K562 (cell line): ENCODE results near the gene OCEL1. TPM values are rescaled to one million over a fixed set of nuclear protein-coding genes. Genes with fewer than 3 reads are reported as not detected.

Experiments
- CBFB ChIP-seq: sonication (generic); formaldehyde crosslinking; IDR thresholded peaks from 2 replicates; pipeline ENCODE4 v1.4.0; 2020; ENCODE audit warnings: mild to moderate bottlenecking, missing genetic modification reagents
- CBX2 ChIP-seq: fragments of 200-600 bp; sonication (generic); IDR thresholded peaks from one replicate; pipeline ENCODE4 v1.6.1; 2012; ENCODE audit warnings: mild to moderate bottlenecking, low read length, inconsistent platforms; ENCODE audit not compliant: insufficient read depth, poor library complexity, severe bottlenecking
- CBX5 ChIP-seq: IDR thresholded peaks from 2 replicates; pipeline ENCODE4 v1.6.1; 2014; ENCODE audit warnings: low read depth, borderline replicate concordance
- CHD2 ChIP-seq: IDR thresholded peaks from 2 replicates; pipeline ENCODE4 v1.6.1; 2011; ENCODE audit warnings: low read depth, low read length
- CLOCK ChIP-seq: fragments of 250-450 bp; sonication (Bioruptor Pico); IDR thresholded peaks from 2 replicates; pipeline ENCODE4 v1.4.0; 2020; ENCODE audit warnings: mild to moderate bottlenecking, moderate library complexity, borderline replicate concordance
- CREB5 ChIP-seq: fragments of 250-450 bp; sonication (Bioruptor Pico); IDR thresholded peaks from 2 replicates; pipeline ENCODE4 v1.5.0; 2020; ENCODE audit warnings: mild to moderate bottlenecking
- ESRRA ChIP-seq: fragments of 450-650 bp; IDR thresholded peaks from 2 replicates; pipeline ENCODE4 v1.6.1; 2014; ENCODE audit warnings: low read depth, mild to moderate bottlenecking, moderate library complexity, borderline replicate concordance
- GATA2 ChIP-seq: sonication (generic); formaldehyde crosslinking; IDR thresholded peaks from 2 replicates; pipeline ENCODE4 v1.4.0; 2020; ENCODE audit warnings: mild to moderate bottlenecking, missing genetic modification reagents
- HMG20A ChIP-seq: fragments of 450-650 bp; formaldehyde crosslinking; conservative IDR thresholded peaks from 2 replicates; pipeline ENCODE4 v1.4.0; 2020; ENCODE audit warnings: mild to moderate bottlenecking, mixed read lengths
- HNRNPLL ChIP-seq: fragments of 200-400 bp; formaldehyde crosslinking; IDR thresholded peaks from 2 replicates; pipeline ENCODE4 v1.6.1; 2017; ENCODE audit warnings: low read length, low read depth, mild to moderate bottlenecking; ENCODE audit not compliant: poor library complexity, severe bottlenecking
- KDM5B ChIP-seq: fragments of 200-600 bp; sonication (generic); IDR thresholded peaks from 2 replicates; pipeline ENCODE4 v1.6.1; 2012; ENCODE audit warnings: low read depth, mild to moderate bottlenecking, moderate library complexity, low read length, control low read depth, inconsistent platforms; ENCODE audit not compliant: insufficient replicate concordance
- NCOR1 ChIP-seq: fragments of 450-650 bp; IDR thresholded peaks from 2 replicates; pipeline ENCODE4 v1.6.1; 2016; ENCODE audit warnings: mild to moderate bottlenecking, moderate library complexity
- PPARD ChIP-seq: fragments of 250-450 bp; sonication (Bioruptor Pico); IDR thresholded peaks from 2 replicates; pipeline ENCODE4 v1.8.0; 2022; ENCODE audit warnings: inconsistent platforms, mild to moderate bottlenecking, moderate library complexity
- RBM39 ChIP-seq: fragments of 200-400 bp; formaldehyde crosslinking; optimal IDR thresholded peaks from 2 replicates; pipeline ENCODE3; 2018; ENCODE audit warnings: low read depth, low read length
- STAT5B ChIP-seq: fragments of 250-450 bp; sonication (Bioruptor Pico); IDR thresholded peaks from 2 replicates; pipeline ENCODE4 v1.8.0; 2021; ENCODE audit warnings: mild to moderate bottlenecking, inconsistent platforms
- USF2 ChIP-seq: sonication (generic); formaldehyde crosslinking; IDR thresholded peaks from 2 replicates; pipeline ENCODE4 v1.5.0; 2020; ENCODE audit warnings: missing genetic modification reagents
- WHSC1 ChIP-seq: IDR thresholded peaks from one replicate; pipeline ENCODE4 v1.6.1; 2012; ENCODE audit warnings: low read length, control low read depth, inconsistent platforms
- ZFP36 ChIP-seq: fragments of 150-350 bp; IDR thresholded peaks from 2 replicates; pipeline ENCODE4 v1.6.1; 2018; ENCODE audit warnings: low read length, low read depth; ENCODE audit not compliant: partially characterized antibody
- ZNF232 ChIP-seq: sonication (generic); formaldehyde crosslinking; IDR thresholded peaks from 2 replicates; pipeline ENCODE4 v1.8.0; 2022; ENCODE audit warnings: mild to moderate bottlenecking, missing genetic modification reagents
- ZNF239 ChIP-seq: fragments of 250-450 bp; sonication (Bioruptor Pico); IDR thresholded peaks from 2 replicates; pipeline ENCODE4 v1.4.0; 2020; ENCODE audit warnings: mild to moderate bottlenecking
- ZNF253 ChIP-seq: fragments of 250-450 bp; sonication (Bioruptor Pico); conservative IDR thresholded peaks from 2 replicates; pipeline ENCODE4 v1.6.1; 2021; ENCODE audit warnings: mild to moderate bottlenecking
- ZNF3 ChIP-seq: fragments of 250-450 bp; sonication (Bioruptor Pico); IDR thresholded peaks from 2 replicates; pipeline ENCODE4 v1.5.0; 2021; ENCODE audit warnings: mild to moderate bottlenecking, moderate library complexity
- ZNF449 ChIP-seq: fragments of 250-450 bp; sonication (Bioruptor Pico); IDR thresholded peaks from 2 replicates; pipeline ENCODE4 v1.8.0; 2022; ENCODE audit warnings: moderate library complexity, mild to moderate bottlenecking, inconsistent platforms
- ZNF707 ChIP-seq: fragments of 250-450 bp; sonication (Bioruptor Pico); conservative IDR thresholded peaks from 2 replicates; pipeline ENCODE4 v1.8.0; 2022; ENCODE audit warnings: inconsistent platforms, mild to moderate bottlenecking, moderate library complexity
- ZNF76 ChIP-seq: fragments of 250-450 bp; sonication (Bioruptor Pico); IDR thresholded peaks from 2 replicates; pipeline ENCODE4 v1.4.0; 2020; ENCODE audit warnings: mild to moderate bottlenecking, moderate library complexity, borderline replicate concordance
- polyA plus RNA-seq, 8 experiments: library from polyadenylated mRNA; depleted of rRNA in 4 of 8; stranded (reverse) in 5 of 8; unstranded in 3 of 8; fragments of >200 nt; fragmentation: Nextera tagmentation in 2 of 8; fragmentation: Illumina TruSeq in 1 of 8; extraction: Ambion mirVana in 2 of 8; extraction: Trizol in 1 of 8; gene quantifications; 2 replicates each; pipeline versions ENCODE4 v1.2.1 to v1.2.3, GENCODE V29; 2011 to 2014; ENCODE audit warnings: inconsistent platforms in 1 of 8, missing spikeins in 1 of 8
- total RNA-seq, 7 experiments: library from RNA; depleted of rRNA in 6 of 7; stranded (reverse); fragments of >200 nt in 6 of 7; fragmentation: Illumina TruSeq in 2 of 7; extraction: Trizol in 2 of 7; gene quantifications; 2 replicates each; pipeline versions ENCODE4 v1.2.1 to v1.2.3, GENCODE V29; 2011 to 2021; ENCODE audit warnings: low replicate concordance in 1 of 7

Gene OCEL1
- total and polyA plus RNA-seq, 9 of the 15 experiments (the other 6 are each of a cell fraction or from before 2014, with no cell fraction given) = 8.0 to 38.0 (median 12.4) TPM

GRCh38 chr19:17254636-17255035 lies 28.6 kb downstream of the OCEL1 start (continued):
- TF ChIP-seq CBX2 (no peak), GATA2 (CRISPR knock-in tag) (no peak), CLOCK (no peak), STAT5B (no peak), PPARD (no peak), HNRNPLL (no peak), WHSC1 (no peak), CHD2 (no peak), ZFP36 (peak; percentile 98), NCOR1 (0 out of 2 replicates have a peak, but pooled peaks have one; percentile 16), RBM39 (no peak), ZNF239 (no peak), KDM5B (no peak), CBX5 (no peak), CREB5 (CRISPR knock-in tag) (no peak), ZNF76 (CRISPR knock-in tag) (no peak), ZNF449 (no peak), CBFB (CRISPR knock-in tag) (no peak), ZNF232 (no peak), ZNF707 (CRISPR knock-in tag) (no peak), ESRRA (peak; percentile 28; the same call in 1 of the 2 replicates), ZNF253 (no peak), ZNF3 (no peak), HMG20A (no peak), USF2 (no peak)
